HG03095 (cell line): ENCODE data around the gene CD164.
"Not testable (repeated sequence)": the region's sequence is repeated elsewhere in the genome, so short reads cannot be mapped to it uniquely, and the experiment has no call there.

ENCODE experiments used
- ATAC-seq: cut with Tn5 transposase; IDR thresholded peaks from one replicate; pipeline ENCODE4 v1.9.1; 2021; ENCODE audit warnings: moderate library complexity; ENCODE audit not compliant: unreplicated experiment

Gene CD164

DNA sequence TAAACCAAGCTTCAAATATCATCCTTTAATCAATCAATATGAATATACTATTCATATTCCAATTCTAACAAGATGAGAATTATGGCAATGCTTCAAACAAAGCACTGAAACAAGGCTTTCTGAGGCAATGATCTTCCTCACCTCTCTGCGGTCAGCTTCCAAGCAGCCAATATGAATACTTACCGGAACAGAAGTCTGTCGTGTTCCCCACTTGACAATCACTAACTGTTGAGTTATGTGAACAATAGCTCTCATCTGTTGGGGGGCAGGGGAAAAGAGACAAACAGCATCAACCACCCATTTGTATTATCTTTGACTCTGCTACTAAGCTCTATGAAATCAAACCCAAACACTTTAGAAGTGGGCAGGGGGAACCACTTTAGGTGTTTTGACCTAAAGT is 4.5 kb downstream of the CD164 start:
- ATAC-seq: no peak

DNA sequence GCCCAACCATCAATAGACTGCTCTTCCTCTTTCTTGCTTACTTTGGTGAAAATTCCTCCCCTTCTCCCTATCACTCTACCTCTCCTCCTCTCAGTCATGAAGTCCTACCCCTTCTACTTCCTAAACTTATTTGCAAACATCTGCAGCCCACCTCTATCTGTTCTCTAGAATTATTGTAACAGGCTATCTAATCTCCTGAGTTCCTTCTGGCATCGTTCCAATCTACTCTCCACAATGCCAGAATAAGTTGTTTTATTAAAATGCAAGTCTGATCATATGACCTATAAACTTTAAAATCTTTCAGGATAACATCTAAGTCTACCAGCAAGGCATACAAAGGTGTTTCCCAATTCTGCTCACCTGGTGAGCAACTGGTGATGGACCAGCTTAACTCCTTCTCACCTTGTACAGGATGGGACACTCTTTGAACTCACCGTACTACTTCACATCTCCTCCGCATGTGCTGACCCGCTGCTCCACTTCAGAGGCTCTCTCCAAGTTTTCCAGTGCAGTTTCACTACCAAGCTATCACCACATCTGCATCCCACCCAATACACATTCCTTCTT is 7.9 kb downstream of the CD164 start:
- no peak for ATAC-seq

GRCh38 chr6:109373762-109374161 is 8.5 kb downstream of the CD164 start:
- peak; percentile 96 for ATAC-seq

DNA sequence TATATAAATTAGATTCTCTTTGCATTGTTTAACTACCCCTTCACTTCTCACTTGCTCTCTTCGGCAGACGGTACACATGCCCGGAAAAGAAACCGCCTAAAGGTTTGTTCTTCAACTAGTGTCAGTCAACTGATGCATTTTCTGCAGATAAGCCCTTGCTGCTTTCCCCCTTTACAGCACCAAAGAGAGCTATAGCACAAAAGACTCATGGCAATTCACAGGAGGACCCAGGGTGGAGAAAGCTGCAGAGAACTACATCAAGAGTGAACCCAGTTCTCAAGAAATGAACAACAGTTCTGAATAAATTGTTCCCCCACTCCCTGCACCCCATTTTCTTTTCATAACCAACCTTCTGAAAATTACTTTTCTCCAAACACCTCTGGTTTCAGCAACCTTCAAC is 8.9 kb downstream of the CD164 start:
- ATAC-seq: no peak

GRCh38 chr6:109372130-109372529 is 10.1 kb downstream of the CD164 start:
- no peak for ATAC-seq

GRCh38 chr6:109370792-109371191 is 11.5 kb downstream of the CD164 start:
- ATAC-seq: no peak

- ATAC-seq: no peak
Observed at GRCh38 chr6:109370336-109370735, 11.9 kb downstream of the CD164 start.

GRCh38 chr6:109369728-109370127 is 12.5 kb downstream of the CD164 start:
- no peak for ATAC-seq

- ATAC-seq: not testable (repeated sequence)
Observed at GRCh38 chr6:109364382-109365078, 17.7 kb downstream of the CD164 start.

DNA sequence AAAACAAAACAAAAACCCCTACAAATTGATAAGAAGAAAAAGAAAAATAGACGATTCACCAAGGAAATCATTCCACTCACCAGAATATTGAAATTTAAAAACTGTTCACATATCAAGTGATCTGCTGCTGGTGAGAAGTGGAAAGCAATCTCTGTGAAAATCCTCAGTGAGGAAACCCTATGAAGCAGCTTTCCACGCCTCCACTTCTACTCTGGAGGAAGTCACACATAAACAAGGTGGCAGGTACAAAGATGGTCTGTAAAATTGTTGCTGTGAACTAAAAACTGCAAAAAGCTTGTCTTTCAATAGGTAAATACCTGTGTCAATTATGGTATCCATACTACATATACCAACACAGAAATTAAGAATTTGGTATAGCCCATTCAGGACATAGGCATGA is 18.5 kb downstream of the CD164 start:
- ATAC-seq: no peak

GRCh38 chr6:109362102-109362884 is 20.0 kb downstream of the CD164 start:
- no peak for ATAC-seq

DNA sequence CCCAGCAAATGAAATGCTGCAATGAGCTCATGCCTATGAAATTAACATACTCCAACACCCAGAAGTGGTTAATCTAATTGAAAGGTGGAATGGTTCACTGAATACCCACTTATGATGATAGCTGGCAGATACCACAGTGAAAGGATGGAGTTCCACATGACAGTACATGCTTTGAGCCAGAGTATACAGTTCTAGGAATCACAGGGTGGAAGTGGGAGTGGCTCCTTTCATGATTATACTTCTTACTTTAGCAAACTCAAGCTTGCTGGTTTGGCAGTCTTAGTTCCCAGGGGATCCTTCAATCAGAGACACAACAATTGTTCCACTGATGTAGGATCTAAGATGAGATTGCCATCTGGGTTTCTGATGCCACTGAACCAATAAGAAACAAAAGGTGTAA is 21.5 kb downstream of the CD164 start:
- ATAC-seq: no peak

DNA sequence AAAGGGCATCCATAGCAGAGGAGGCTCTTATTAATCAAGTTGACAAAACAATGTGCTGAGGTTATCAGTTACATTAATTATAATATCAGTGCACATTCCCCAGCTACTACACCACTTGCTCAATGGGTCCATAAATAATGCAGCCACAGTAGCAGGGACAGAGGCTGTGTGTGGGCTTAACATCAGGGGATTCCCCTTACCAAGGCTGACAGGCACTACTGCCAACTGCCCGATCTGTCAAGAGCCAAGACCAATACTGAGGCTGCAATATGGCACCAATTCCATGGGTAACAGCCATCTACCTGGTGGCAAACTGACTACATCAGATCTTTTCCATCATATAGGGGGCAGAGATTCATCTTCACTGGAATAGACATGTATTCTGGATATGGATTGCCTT is 22.0 kb downstream of the CD164 start:
- no peak for ATAC-seq

GRCh38 chr6:109359248-109359647 is 23.0 kb downstream of the CD164 start:
- ATAC-seq: no peak

- no peak for ATAC-seq
Observed at GRCh38 chr6:109358204-109358603, 24.1 kb downstream of the CD164 start.

GRCh38 chr6:109356237-109356636 is 26.0 kb downstream of the CD164 start:
- no peak for ATAC-seq

GRCh38 chr6:109351231-109352130 is 30.8 kb downstream of the CD164 start:
- no peak for ATAC-seq

- no peak for ATAC-seq
Observed at GRCh38 chr6:109349419-109349987, 32.8 kb downstream of the CD164 start.

DNA sequence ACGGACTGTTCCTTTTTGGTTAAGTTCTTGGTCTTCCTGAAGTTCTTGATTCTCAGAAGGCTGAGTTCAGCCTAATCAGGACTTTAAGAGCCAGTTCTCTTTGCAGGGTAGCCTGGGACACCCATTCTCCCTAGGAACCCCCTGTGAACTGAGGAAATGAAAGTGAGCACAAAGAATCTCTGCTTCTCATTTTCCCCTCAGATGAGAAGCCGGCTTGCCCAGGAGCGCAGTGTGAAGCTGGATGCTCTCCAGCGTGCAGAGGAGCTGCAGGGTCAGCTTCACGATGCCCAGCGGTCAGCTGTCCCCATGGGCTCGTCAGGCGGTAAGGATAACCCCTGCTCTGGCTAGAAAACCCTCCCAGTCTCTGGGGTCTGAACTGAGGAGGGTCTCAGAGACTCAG is 34.0 kb downstream of the CD164 start:
- ATAC-seq: no peak

DNA sequence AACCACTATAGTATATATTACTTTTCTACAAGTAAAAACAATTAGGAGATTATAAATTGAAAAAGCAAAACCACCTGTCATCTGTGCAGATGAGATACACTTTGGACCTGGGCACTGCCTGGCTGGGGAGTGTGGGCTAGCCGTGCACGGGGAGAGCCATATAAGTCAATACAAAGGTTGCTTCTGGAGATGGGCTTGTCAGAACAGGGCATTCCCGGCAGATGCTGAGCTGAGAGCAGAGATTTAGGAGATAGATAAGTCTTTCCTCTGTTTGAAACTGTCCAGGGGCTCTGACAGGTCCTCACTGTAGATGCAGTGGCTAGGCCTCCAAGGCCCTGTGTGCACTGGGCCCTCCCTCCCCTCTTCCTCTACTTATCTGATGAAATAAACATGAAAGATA is 34.5 kb downstream of the CD164 start:
- ATAC-seq: no peak

DNA sequence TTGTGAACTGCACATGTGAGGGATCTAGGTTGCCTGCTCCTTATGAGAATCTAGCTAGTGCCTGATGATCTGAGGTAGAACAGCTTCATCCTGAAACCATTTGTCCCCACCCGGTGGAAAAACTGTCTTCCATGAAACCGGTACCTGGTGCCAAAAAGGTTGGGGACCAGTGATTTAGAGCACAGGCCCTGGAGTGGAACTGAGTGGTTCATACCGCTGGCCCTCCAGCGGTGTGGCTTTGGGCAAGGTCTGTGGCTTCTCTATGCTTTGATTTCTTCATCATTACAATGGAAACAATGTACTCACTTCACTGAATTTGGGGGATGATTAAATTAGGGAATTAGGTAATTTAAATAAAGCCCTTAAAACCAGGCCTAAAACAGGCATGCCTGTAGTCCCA is 36.3 kb downstream of the CD164 start:
- ATAC-seq: no peak
